ENCODE measurements around the gene LRFN4. TPM values are rescaled to one million over a fixed set of nuclear protein-coding genes. Genes with fewer than 3 reads are reported as not detected.

Gene LRFN4
- total and polyA plus RNA-seq, 2 of the 8 experiments (the other 6 are each of a cell fraction or from before 2014, with no cell fraction given): 49.8 to 64.3 TPM

DNA sequence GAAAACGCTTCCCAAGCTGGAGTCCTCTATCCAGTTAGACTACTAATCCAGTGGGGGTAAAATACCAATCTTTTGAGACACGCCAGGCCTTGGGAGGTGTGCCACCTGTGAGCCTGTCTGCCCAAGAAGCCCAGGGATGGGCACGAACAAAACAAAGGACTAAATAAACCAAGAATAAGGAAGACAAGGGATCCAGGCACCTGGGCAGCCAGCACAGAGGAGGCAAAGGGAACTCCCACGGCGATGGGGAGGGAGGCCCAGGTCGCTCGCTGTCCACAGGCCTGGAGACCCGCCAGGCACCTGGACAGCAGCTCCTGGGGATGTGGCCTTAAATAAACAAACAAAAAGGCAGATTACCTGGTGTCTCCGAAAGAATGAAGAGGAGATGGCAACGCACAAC lies 31.4 kb downstream of the LRFN4 start (continued):
- TF ChIP-seq SIRT6 (IDR thresholded peaks at IDR 0.05; ENCODE audit: low read length): no peak
- no peak for TF ChIP-seq CHD7 (IDR thresholded peaks at IDR 0.05; ENCODE audit: insufficient replicate concordance, low read length)

Measured in H1 (cell line).